Measurements from ENCODE around the gene SNAP47. TPM values are rescaled to one million over a fixed set of nuclear protein-coding genes. Genes with fewer than 3 reads are reported as not detected.

Gene SNAP47
- total and polyA plus RNA-seq, 9 of the 15 experiments (the other 6 are each of a cell fraction or from before 2014, with no cell fraction given) = 2.5 to 41.3 (median 32.6) TPM

DNA sequence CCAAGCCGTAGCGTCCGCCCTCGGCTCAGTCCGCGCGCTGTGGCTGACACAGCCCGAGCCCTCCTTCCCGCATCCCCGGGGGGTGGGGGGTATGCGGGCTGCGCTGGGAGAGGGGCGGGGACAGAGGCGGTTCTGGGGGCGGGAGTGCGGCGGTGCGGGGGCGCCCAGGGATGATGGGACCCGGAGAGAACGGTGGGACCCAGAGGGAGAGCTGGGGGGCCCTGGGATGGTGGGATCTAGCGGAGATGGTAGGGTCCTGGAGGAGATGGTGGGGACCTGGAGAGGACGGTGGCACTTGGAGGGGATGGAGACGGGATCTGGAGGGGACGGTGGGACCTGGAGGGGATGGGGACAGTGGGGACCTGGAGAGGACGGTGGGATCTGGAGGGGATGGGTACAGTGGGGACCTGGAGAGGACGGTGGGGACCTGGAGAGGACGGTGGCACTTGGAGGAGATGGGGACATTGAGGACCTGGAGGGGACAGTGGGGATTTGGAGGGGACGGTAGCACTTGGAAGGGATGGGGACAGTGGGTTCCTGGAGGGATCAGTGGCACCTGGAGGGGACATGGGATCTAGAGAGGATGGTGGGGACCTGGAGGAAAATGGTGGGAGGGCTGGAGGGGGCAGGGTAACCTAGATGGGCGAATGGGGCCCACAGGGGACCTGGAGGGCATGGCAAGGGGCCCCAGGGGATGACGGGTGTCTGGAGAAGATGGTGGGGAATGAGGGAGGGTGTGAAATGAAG is 477 bp downstream of the SNAP47 start (continued):
- TF ChIP-seq, protein P1, sequence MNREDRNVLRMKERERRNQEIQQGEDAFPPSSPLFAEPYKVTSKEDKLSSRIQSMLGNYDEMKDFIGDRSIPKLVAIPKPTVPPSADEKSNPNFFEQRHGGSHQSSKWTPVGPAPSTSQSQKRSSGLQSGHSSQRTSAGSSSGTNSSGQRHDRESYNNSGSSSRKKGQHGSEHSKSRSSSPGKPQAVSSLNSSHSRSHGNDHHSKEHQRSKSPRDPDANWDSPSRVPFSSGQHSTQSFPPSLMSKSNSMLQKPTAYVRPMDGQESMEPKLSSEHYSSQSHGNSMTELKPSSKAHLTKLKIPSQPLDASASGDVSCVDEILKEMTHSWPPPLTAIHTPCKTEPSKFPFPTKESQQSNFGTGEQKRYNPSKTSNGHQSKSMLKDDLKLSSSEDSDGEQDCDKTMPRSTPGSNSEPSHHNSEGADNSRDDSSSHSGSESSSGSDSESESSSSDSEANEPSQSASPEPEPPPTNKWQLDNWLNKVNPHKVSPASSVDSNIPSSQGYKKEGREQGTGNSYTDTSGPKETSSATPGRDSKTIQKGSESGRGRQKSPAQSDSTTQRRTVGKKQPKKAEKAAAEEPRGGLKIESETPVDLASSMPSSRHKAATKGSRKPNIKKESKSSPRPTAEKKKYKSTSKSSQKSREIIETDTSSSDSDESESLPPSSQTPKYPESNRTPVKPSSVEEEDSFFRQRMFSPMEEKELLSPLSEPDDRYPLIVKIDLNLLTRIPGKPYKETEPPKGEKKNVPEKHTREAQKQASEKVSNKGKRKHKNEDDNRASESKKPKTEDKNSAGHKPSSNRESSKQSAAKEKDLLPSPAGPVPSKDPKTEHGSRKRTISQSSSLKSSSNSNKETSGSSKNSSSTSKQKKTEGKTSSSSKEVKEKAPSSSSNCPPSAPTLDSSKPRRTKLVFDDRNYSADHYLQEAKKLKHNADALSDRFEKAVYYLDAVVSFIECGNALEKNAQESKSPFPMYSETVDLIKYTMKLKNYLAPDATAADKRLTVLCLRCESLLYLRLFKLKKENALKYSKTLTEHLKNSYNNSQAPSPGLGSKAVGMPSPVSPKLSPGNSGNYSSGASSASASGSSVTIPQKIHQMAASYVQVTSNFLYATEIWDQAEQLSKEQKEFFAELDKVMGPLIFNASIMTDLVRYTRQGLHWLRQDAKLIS (CRISPR knock-in tag; IDR thresholded peaks at IDR 0.05) = no peak
- TF ChIP-seq, protein P2, sequence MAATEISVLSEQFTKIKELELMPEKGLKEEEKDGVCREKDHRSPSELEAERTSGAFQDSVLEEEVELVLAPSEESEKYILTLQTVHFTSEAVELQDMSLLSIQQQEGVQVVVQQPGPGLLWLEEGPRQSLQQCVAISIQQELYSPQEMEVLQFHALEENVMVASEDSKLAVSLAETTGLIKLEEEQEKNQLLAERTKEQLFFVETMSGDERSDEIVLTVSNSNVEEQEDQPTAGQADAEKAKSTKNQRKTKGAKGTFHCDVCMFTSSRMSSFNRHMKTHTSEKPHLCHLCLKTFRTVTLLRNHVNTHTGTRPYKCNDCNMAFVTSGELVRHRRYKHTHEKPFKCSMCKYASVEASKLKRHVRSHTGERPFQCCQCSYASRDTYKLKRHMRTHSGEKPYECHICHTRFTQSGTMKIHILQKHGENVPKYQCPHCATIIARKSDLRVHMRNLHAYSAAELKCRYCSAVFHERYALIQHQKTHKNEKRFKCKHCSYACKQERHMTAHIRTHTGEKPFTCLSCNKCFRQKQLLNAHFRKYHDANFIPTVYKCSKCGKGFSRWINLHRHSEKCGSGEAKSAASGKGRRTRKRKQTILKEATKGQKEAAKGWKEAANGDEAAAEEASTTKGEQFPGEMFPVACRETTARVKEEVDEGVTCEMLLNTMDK (IDR thresholded peaks at IDR 0.05; ENCODE audit: borderline replicate concordance, insufficient read depth, low read depth, low read length, poor library complexity, severe bottlenecking) = no peak
- TF ChIP-seq MED1 (CRISPR knock-in tag; IDR thresholded peaks at IDR 0.05; ENCODE audit: borderline replicate concordance) (no peak), ZNF431 (CRISPR knock-in tag; IDR thresholded peaks at IDR 0.05) (peak; percentile 3; the same call in 1 of the 2 replicates), BRF1 (IDR thresholded peaks at IDR 0.05; ENCODE audit: borderline replicate concordance, extremely low read depth, insufficient read length) (no peak), ZFP30 (CRISPR knock-in tag; IDR thresholded peaks at IDR 0.05; ENCODE audit: borderline replicate concordance) (no peak), NRF1 (conservative IDR thresholded peaks at IDR 0.05 in 1 of 2, IDR thresholded peaks at IDR 0.05 in 1 of 2) (no peak), CBFA2T3 (IDR thresholded peaks at IDR 0.05) (no peak), ZC3H4 (CRISPR knock-in tag; IDR thresholded peaks at IDR 0.05; ENCODE audit: borderline replicate concordance) (no peak), POU5F1 (IDR thresholded peaks at IDR 0.05; ENCODE audit: borderline replicate concordance, low read depth, low read length, partially characterized antibody) (no peak), SIRT6 (IDR thresholded peaks at IDR 0.05; ENCODE audit: low read depth, low read length) (no peak)
- TF ChIP-seq, protein P3, sequence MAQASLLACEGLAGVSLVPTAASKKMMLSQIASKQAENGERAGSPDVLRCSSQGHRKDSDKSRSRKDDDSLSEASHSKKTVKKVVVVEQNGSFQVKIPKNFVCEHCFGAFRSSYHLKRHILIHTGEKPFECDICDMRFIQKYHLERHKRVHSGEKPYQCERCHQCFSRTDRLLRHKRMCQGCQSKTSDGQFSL (CRISPR knock-in tag; IDR thresholded peaks at IDR 0.05) = no peak
- TF ChIP-seq, protein P3 (tag; IDR thresholded peaks at IDR 0.05) = no peak
